ENCODE data around the gene LRRN2.
"Not testable (repeated sequence)": the region's sequence is repeated elsewhere in the genome, so short reads cannot be mapped to it uniquely, and the experiment has no call there.

The LRRN2 gene

GRCh38 chr1:204685236-204686006, at the start of gene LRRN2:
TSS of gene LRRN2 (minus strand) at chr1:204685738. CDS start at chr1:204619992, 65,746 bp downstream.
- no peak for DNase-seq

GRCh38 chr1:204735042-204735441, 49.5 kb upstream of the LRRN2 start:
- DNase-seq = no peak

DNA sequence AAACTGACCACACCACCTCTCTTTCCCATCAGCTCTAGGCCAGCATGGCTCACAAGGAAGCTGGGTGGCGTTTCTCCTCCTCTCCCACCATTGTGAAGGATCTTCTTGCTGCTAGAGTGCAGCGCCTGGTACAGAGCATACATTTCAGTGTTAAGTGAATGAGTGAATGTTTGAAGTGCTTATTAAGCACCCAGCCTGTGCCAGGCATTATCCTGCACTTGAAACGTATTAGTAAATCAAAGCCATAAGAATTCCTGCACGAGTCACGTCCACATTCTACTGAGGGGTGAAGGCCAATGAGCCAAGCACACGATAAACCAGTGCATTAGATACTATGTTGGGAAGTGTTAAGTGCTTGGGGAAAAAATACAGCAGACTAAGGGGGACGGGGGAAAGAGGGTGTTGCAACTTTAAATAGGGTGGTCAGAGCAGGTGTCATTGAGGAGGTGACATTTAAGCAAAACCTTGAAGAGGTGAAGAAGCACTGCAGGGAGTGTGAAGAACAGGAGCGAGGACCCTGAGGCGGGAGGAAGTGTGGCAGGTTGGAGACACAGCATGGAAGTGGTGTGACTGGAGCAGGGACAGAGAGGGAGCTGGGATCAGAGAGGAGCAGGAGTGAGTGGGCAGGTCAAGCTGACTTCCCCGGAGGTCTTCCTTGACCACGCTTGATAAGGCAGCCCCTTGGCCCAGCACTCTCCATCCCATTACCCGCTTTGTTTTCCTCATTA, 48.5 kb upstream of the LRRN2 start:
- DNase-seq = no peak

DNA sequence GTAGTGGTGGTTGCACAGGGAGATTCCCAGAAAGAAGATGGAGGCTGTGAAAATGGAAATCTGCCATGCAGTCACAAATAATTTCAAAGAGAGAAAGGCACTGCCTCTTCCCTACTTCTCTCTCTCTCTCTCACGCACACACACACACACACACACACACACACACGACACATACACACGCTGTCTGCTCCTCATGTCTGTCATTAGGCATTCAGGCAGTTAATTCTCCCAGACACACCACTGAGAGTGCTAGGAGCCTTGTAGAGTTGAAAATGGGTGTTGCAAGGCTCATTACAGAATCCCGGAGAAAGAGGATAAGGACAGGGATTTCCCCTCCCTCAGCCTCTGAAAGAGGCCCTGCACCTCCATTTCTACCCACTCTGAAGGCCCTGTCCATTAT, 47.8 kb upstream of the LRRN2 start:
- DNase-seq = no peak

GRCh38 chr1:204731985-204732575, 46.5 kb upstream of the LRRN2 start:
- DNase-seq = no peak

DNA sequence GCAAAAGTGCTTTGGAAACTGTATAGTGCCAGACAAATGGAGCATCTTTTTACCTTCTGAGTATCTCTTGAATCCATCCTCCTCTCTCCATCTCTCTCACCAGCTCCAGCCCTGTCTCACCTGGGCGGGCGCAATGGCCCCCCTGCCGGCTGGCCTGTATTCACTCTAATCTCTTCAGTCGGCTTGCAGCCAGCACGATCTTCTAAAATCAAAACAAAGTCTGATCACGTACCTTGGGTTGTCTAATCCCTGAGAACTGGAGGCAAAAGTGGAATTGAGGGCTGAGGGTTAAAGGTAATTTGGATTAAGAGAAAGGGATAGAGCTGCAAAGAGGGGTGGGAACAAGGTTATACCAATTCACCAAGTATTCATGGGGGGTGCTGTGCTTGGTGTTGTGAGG, 46.0 kb upstream of the LRRN2 start:
- no peak for DNase-seq

GRCh38 chr1:204730826-204731459, 45.4 kb upstream of the LRRN2 start:
- no peak for DNase-seq

DNA sequence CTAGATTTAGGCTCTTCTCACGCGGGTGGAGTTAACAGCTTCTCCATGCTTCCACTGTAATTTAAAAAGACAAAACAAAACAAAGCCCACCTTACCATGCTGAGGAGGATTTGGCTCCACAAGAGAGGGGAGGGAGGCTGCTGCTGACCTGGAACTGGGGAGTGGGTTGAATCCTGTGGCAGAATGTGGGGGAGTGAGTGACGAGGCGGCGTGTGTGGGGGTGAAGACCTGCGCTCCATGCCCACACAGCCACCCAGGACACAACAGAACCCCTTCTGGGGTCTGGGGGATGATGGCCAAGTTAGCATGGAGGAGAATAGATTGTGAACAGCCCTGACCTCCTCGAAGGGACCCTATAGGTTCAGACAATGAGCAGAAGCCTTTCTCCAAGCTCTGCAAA, 44.0 kb upstream of the LRRN2 start:
- no peak for DNase-seq

GRCh38 chr1:204728456-204728855, 42.9 kb upstream of the LRRN2 start:
- DNase-seq = no peak

DNA sequence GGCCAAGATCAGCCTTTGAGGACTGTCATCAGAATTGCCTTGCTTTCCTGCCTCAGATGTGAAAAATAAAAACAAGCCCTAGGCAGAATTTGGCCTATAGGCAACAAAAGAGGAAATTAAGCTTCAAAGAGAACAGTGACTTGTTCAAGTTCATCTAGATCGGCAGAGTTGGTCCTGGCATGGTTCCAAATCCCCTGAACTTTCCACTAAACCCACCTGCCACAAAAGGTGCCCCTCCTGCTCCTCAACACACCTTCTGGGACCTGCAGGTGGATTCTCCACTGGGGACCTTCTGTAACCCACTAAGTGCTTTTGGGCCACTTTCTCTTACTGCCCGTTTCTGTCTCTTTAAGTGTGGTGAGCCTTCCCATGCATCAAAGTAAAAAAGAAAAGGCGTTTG, 42.5 kb upstream of the LRRN2 start:
- no peak for DNase-seq

GRCh38 chr1:204727438-204727837, 41.9 kb upstream of the LRRN2 start:
- not testable (repeated sequence) for DNase-seq

- DNase-seq = no peak
Observed at GRCh38 chr1:204726478-204726877, 40.9 kb upstream of the LRRN2 start.

GRCh38 chr1:204725821-204726448, 40.4 kb upstream of the LRRN2 start:
- no peak for DNase-seq

DNA sequence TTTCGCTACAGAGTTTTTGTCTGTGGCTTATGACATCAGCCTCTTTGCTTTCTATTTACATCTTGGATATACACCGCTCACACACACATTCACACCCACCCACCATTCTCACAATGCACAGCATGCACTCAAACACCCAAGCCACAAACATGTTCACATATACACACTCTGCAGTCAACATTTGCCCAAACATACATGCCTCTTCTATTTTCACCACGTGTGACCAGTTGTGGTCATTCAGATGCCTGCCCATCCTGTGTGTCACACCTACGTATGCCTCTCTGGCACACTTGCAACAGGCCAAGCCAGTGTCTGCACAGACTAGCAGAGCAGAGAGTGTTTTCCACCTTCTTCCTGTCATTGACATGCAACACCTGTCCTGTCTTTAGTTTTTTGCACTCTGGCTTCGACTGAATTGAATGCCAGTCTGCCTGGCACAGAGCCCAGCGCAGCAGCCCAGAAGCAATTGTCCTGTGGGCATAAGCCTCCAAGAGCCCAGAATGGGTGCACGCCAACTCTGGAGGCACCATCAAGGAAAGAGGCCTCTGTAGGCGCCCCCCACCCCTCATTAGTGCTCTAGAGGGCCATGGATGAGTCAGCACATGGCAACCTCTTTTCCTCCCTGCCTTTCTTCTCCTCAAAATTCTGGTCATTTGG, 37.7 kb upstream of the LRRN2 start:
- DNase-seq = peak; percentile 0

DNA sequence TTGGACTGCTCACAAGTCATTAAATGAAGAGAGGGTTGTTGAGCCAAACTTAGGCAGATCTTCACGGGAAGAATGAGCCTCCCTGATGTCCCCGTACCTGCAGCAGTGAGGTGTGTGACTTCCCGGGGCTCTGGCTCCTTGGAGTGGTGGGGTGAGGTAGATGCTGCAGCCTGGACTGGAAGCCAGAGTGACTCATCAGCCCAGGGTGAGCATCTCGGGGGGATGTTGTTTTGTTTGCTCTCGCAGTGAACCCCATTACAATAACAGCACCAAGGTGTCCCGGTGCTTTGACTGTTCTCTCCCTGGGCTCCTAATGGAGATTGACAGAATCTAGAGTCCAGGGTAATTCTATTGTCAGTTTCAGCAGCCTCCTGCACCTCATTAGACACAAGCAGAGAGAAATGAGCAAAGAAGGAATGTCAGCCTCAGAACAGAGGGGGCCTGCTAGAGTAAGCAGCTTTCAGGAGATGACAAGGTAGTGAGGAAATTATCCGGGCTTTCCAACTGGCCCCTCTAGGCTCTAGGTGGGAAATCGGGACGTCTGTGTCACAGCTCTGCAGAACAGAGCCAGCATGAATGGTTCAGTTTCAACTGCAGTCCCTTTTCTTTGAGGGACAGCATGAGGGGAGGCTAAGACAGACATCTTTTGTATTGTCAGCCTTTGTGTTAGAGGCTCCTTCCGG, 36.0 kb upstream of the LRRN2 start:
- no peak for DNase-seq

GRCh38 chr1:204716660-204717059, 31.1 kb upstream of the LRRN2 start:
- no peak for DNase-seq

- DNase-seq = no peak
Observed at GRCh38 chr1:204714861-204715511, 29.4 kb upstream of the LRRN2 start.

GRCh38 chr1:204714194-204714860, 28.8 kb upstream of the LRRN2 start:
- no peak for DNase-seq

GRCh38 chr1:204713541-204713940, 28.0 kb upstream of the LRRN2 start:
- no peak for DNase-seq

DNA sequence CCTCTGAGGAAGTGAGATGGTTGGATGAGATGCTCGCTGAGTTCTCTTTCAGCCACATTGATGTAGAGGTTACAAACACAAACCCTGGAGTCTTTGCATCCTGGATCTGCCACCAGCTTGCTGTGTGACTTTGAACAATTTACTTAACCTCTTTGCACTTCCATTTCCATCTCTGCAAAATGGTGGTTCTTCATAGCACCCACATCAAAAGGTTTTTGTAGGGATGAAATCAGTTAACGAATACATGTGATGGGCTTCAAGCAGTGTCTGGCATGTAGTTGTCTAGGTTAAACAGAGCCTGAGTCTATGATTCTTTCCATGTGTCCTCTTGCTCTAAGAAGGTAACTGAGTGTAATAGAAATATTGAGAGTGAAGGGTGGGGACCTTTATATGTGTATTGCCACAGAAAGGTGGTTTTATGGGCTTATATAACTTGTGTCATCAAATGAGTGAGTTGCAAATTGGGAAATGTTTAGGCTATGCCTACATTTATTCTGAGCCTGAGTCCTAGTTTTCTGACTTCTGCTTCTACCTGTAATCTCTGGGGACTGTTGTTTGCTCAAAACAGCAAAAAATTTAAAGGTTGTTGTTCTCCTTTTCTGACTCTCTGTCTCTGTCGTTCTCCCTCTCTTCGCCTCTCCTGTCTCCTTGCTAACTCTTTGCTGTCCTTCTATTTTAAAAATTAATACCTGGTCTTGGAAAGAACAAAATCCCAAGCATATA, 27.3 kb upstream of the LRRN2 start:
- DNase-seq = no peak
